GM12892 (cell line): ENCODE measurements around the gene CELF1.
A peak's percentile ranks its signal among the peaks of the same experiment; 100 is the strongest.

Source experiments
- POLR2A ChIP-seq: IDR thresholded peaks from 2 replicates; pipeline ENCODE4 v1.6.1; 2011; ENCODE audit warnings: low read depth, low read length, control low read depth
- POLR2AphosphoS5 ChIP-seq: IDR thresholded peaks from 2 replicates; pipeline ENCODE4 v1.6.1; 2011; ENCODE audit warnings: low read depth, low read length, control low read depth
- TAF1 ChIP-seq: IDR thresholded peaks from 2 replicates; pipeline ENCODE4 v1.6.1; 2011; ENCODE audit warnings: low read depth, mild to moderate bottlenecking, control low read depth, low read length, borderline replicate concordance

DNA sequence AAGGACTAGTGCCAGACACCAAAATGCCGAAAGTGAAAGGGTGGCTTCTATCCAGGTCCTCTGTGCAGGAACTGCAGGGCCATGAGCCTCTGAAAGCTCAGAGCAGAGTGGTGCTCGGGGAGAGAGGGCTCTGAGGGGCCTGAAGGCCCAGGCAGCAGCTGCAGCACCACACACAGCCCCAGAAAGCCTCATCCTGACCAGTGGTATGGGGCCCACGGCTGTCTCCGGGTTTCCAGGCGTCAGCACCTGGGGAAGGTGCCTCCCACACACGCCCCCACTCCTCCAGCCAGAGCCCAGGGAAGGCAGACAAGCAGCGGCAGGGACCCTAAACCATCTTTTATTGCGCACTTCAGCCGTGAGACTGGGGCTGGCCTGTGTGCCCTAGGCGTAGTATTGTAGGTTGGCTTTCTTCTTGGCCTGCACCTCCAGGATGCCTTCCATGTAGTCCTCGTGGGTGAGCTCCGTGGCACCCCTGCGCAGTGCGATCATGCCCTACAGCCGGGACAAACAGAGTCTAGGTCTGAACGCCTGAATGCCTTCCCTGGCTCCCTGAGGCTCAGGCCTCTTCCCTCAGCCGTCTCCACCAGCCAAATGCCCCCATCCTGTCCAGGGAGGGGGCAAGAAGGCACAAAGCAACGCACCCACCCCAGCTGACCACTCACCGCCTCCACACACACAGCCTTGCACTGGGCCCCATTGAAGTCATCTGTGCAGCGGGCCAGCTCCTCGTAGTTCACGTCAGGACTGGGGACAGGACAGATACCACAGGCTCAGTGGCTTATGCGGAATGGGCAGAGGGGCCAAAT is 134.3 kb downstream of the CELF1 start:
- TF ChIP-seq TAF1, result no peak
- peak; percentile 14; the same call in 1 of the 2 replicates for TF ChIP-seq POLR2A
- TF ChIP-seq POLR2AphosphoS5, result peak; percentile 38; the same call in 1 of the 2 replicates
